ENCODE measurements around the gene NOTCH1.

NOTCH1 gene

DNA sequence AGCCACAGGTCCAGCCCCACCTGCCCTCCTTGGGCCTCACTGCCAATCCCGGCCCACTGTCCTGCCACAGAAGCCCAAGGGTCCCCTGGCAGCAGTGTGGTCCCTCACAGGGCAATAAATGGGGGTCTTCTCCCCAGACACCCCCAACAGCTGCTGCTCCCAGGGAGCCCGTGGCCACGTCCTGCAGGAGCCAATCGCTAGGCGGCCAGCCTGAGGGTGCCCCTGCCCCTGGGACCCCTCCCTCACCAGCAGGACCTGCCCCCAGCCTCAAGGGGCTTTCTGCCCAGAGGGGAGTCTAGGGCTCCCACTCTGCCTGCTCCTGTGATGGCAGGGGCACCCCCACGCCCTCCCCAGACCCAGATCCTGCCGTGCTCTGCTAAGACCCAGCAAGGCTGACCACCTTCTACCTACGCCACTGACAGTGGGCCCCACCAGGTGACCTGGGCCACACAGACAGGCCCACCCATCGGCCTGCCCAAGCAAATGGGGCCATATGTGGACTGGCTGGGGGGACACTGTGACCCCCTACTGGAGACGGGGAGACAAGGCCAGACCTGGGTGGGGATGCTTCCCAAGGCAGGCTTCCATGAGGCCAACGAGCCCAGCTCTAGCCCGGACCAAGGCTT is 17.0 kb downstream of the NOTCH1 start:
- no peak for TF ChIP-seq CTCF (IDR thresholded peaks at IDR 0.05)
- DNase-seq (ENCODE audit: low spot score): no peak
- Histone ChIP-seq H3K4me3 (no peak overlapping the region), H3K27ac (peak overlapping the region in 1 of 2 donors; percentile 64)

DNA sequence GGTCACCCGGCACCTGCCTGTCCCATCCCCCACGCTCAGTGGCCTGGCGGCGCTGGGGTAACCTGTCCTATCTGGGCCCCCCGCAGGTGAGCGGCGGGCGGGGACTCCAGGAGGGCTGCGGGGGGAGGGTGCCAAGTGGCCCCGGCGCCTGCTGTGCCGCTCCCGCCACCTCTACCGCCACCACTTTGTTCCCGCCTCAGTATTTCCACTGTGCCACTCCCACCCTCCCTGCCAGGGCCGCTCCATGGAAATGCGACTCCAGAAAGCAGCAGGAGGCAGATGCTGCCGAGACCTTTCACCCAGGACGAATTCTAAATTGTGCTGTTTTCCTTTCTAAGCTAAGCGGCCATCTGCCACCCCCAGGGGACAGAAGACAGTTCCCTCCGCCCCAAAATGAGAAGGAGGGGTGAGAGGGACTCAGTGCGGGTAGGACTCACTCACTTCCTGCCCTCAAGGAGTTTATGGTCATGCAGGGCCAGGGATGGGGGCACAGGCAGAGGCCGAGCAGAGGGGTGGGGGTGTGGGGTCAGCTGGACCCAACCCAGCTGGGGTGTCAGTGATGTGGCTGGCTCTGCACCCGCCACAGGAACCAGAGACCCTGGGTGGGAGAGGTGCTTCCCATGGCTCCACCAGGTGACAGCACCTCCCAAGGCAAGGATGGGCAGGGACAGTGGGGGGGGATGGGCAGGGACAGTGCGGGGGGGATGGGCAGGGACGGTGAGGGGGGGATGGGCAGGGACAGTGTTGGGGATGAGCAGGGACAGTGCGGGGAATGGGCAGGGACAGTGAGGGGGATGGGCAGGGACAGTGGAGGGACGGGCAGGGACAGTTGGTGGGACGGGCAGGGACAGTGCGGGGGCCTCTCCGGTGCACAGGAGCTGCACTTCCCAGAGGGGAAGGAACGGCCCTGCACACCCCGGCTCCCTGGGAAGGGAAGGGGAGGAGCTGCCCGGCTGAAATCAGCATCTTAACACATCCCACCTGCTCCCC is 17.8 kb downstream of the NOTCH1 start:
- H3K4me3 ChIP-seq: no peak overlapping the region
- TF ChIP-seq CTCF (IDR thresholded peaks at IDR 0.05): no peak
- H3K27ac ChIP-seq: peak overlapping the region in 1 of 2 donors; percentile 64
- no peak for DNase-seq (ENCODE audit: low spot score)

DNA sequence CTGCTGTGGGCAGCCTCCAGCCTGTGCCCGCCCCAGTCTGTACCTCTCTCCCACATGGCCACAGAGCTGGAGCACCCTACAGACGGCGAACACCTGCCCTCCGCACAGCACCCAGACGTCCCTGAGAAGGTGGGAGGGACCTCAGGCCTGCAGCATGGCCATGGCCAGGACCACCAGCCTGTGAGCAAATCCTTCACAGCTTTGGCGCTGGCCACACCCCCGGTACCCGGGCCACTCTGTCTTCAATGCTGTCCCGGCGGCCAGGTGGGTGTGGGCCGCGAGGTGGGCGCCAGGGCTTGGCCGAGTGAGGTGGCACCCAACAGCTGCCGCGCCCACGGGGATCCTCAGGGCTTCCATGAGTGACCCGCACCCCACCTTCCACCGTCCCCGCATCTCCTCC is 18.7 kb downstream of the NOTCH1 start:
- Histone ChIP-seq H3K4me3 (no peak overlapping the region), H3K27ac (peak overlapping the region in 1 of 2 donors; percentile 64)
- TF ChIP-seq CTCF (IDR thresholded peaks at IDR 0.05): no peak
- DNase-seq (ENCODE audit: low spot score): no peak

DNA sequence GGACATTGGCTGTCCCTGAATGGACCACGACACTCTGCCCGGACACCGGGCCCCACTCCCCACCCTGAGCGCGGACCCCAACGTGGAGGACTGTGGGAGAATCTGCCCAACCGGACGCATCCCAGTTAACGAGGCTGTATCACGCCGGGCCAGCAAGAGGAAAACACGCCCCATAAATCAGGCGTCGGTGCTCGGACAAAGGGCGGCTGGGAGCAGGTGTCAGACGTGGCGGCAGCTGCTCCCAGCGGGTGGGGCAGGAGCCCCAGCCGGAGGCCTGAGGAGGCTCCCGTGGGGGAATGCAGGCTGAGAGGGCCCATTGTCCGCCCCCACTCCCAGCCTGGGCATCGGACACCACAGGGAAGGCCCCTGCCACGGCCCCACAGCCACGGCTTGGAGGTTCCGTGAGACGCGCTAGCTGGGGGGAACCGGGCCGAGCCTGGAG is 19.2 kb downstream of the NOTCH1 start:
- peak overlapping the region; percentile 47 for H3K4me3 ChIP-seq
- no peak for TF ChIP-seq CTCF (IDR thresholded peaks at IDR 0.05)
- no peak for DNase-seq (ENCODE audit: low spot score)
- peak overlapping the region in 1 of 2 donors; percentile 64 for H3K27ac ChIP-seq

- Histone ChIP-seq H3K27ac (peak overlapping the region in 1 of 2 donors; percentile 64), H3K4me3 (peak overlapping the region; percentile 47)
- no peak for TF ChIP-seq CTCF (IDR thresholded peaks at IDR 0.05)
- DNase-seq (ENCODE audit: low spot score): no peak
Observed at GRCh38 chr9:136525841-136526499, 19.9 kb downstream of the NOTCH1 start.

DNA sequence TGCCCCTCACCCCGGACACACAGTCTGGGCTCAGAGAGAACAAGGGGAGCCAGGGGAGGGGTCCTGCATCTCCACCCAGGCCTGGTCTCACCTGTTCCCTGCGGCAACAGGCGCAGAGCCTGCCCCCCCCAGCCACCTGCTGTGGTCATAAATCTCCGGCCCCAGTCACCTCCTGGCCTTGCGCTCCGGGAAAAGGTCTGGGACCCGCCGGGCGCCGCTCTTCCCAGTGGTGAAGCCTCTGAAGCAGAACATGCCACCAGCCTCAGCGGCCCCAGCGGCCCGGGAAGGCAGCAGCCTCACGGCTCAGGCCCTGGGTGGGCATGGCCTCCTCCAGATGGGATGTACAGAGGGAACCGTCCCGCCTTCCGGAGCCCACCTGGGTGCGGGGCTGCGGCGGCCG is 20.6 kb downstream of the NOTCH1 start:
- no peak for TF ChIP-seq CTCF (IDR thresholded peaks at IDR 0.05)
- H3K27ac ChIP-seq: peak overlapping the region in 1 of 2 donors; percentile 64
- no peak overlapping the region for H3K4me3 ChIP-seq
- no peak for DNase-seq (ENCODE audit: low spot score)

Measured in coronary artery (tissue), 2 donors.